Liver (tissue), 9 donors: Measurements from ENCODE around the gene CCDC61. TPM values are rescaled to one million over a fixed set of nuclear protein-coding genes. Genes with fewer than 3 reads are reported as not detected.
A peak's percentile ranks its signal among the peaks of the same experiment; 100 is the strongest.

Experiments used
- DNase-seq: peaks from one replicate; pipeline ENCODE4 v3.0.0-alpha.2; 2017; ENCODE audit warnings: low spot score
- H3K27ac ChIP-seq, 2 donors: one replicate each; pipeline ENCODE4 v1.7.0; 2013; ENCODE audit warnings: inconsistent platforms in 2 of 2, low read length in 2 of 2, control low read depth in 1 of 2, low read depth in 1 of 2, mild to moderate bottlenecking in 1 of 2
- H3K27me3 ChIP-seq, 4 donors: one replicate each; pipeline versions ENCODE4 v1.6.1 to v1.7.0; 2013; ENCODE audit warnings: low read length in 3 of 4, inconsistent platforms in 1 of 4, mild to moderate bottlenecking in 1 of 4, moderate library complexity in 1 of 4; ENCODE audit not compliant: control insufficient read depth in 4 of 4, insufficient read depth in 4 of 4
- H3K36me3 ChIP-seq, 4 donors: one replicate each; pipeline versions ENCODE4 v1.6.1 to v1.7.0; 2013; ENCODE audit warnings: low read length in 3 of 4, mild to moderate bottlenecking in 3 of 4, low read depth in 1 of 4, moderate library complexity in 1 of 4; ENCODE audit not compliant: control insufficient read depth in 4 of 4, insufficient read depth in 3 of 4
- H3K4me1 ChIP-seq, 4 donors: one replicate each; pipeline versions ENCODE4 v1.6.1 to v1.7.0; 2013; ENCODE audit warnings: low read length in 3 of 4, mild to moderate bottlenecking in 3 of 4, moderate library complexity in 1 of 4; ENCODE audit not compliant: control insufficient read depth in 4 of 4, insufficient read depth in 4 of 4
- H3K4me3 ChIP-seq, 3 donors: one replicate each; pipeline versions ENCODE4 v1.6.1 to v1.7.0; 2013; ENCODE audit warnings: low read length in 3 of 3, control low read depth in 1 of 3, low read depth in 1 of 3, mild to moderate bottlenecking in 1 of 3
- H3K9ac ChIP-seq, 2 donors: one replicate each; pipeline ENCODE4 v1.7.0; 2013; ENCODE audit warnings: low read length in 2 of 2, mild to moderate bottlenecking in 2 of 2, moderate library complexity in 2 of 2, control low read depth in 1 of 2, low read depth in 1 of 2
- H3K9me3 ChIP-seq, 4 donors: one replicate each; pipeline versions ENCODE4 v1.6.1 to v1.7.0; 2013; ENCODE audit warnings: low read length in 3 of 4; ENCODE audit not compliant: control insufficient read depth in 4 of 4
- ATF3 ChIP-seq: IDR thresholded peaks from 2 replicates; pipeline ENCODE4 v1.6.1; 2016; ENCODE audit warnings: antibody characterized with exemption
- CTCF ChIP-seq: fragments of 150-350 bp; IDR thresholded peaks from 2 replicates; pipeline ENCODE4 v1.5.1; 2017; ENCODE audit warnings: improper control_type of control experiment, low read depth, low read length; ENCODE audit not compliant: missing input control
- EGR1 ChIP-seq, 2 donors: IDR thresholded peaks; 2 replicates each; pipeline ENCODE4 v1.6.1; 2016 to 2018; ENCODE audit warnings: antibody characterized with exemption in 2 of 2, low read depth in 2 of 2
- FOXA1 ChIP-seq: IDR thresholded peaks from 2 replicates; pipeline ENCODE4 v1.6.1; 2016; ENCODE audit warnings: antibody characterized with exemption
- FOXA2 ChIP-seq: IDR thresholded peaks from 2 replicates; pipeline ENCODE4 v1.6.1; 2016; ENCODE audit warnings: antibody characterized with exemption
- GABPA ChIP-seq, 2 donors: IDR thresholded peaks in 1 of 2; conservative IDR thresholded peaks in 1 of 2; 2 replicates each; pipeline ENCODE4 v1.6.1; 2016; ENCODE audit warnings: antibody characterized with exemption in 2 of 2, mild to moderate bottlenecking in 1 of 2, moderate library complexity in 1 of 2
- HNF4G ChIP-seq: IDR thresholded peaks from 2 replicates; pipeline ENCODE4 v1.6.1; 2016; ENCODE audit warnings: antibody characterized with exemption
- JUND ChIP-seq, 2 donors: IDR thresholded peaks; 2 replicates each; pipeline ENCODE4 v1.6.1; 2016; ENCODE audit warnings: antibody characterized with exemption in 2 of 2
- MAX ChIP-seq: IDR thresholded peaks from 2 replicates; pipeline ENCODE4 v1.6.1; 2016; ENCODE audit warnings: antibody characterized with exemption
- NR2F2 ChIP-seq: IDR thresholded peaks from 2 replicates; pipeline ENCODE4 v1.6.1; 2016; ENCODE audit warnings: antibody characterized with exemption
- RAD21 ChIP-seq, 2 donors: IDR thresholded peaks; 2 replicates each; pipeline ENCODE4 v1.6.1; 2016; ENCODE audit warnings: antibody characterized with exemption in 2 of 2, mild to moderate bottlenecking in 2 of 2
- REST ChIP-seq: IDR thresholded peaks from 2 replicates; pipeline ENCODE4 v1.6.1; 2016; ENCODE audit warnings: antibody characterized with exemption, mild to moderate bottlenecking
- RXRA ChIP-seq, 2 donors: IDR thresholded peaks; 2 replicates each; pipeline ENCODE4 v1.6.1; 2017 to 2018; ENCODE audit warnings: antibody characterized with exemption in 2 of 2, mild to moderate bottlenecking in 1 of 2
- SP1 ChIP-seq: IDR thresholded peaks from 2 replicates; pipeline ENCODE4 v1.6.1; 2018; ENCODE audit warnings: antibody characterized with exemption, mild to moderate bottlenecking
- TAF1 ChIP-seq: conservative IDR thresholded peaks from 2 replicates; pipeline ENCODE4 v1.6.1; 2016; ENCODE audit warnings: antibody characterized with exemption, mild to moderate bottlenecking
- YY1 ChIP-seq: IDR thresholded peaks from 2 replicates; pipeline ENCODE4 v1.6.1; 2016; ENCODE audit warnings: antibody characterized with exemption, mild to moderate bottlenecking
- WGBS: extraction: QIAGEN DNeasy Blood & Tissue Kit; methylation state at CpG from one replicate; pipeline ENCODE4 v1.1.7; 2013; 5-methylcytosine and 5-hydroxymethylcytosine counted together
- polyA plus RNA-seq, 2 donors: library from polyadenylated mRNA; stranded (reverse) in 1 of 2; unstranded in 1 of 2; fragments of 200-250 nt in 1 of 2; fragments of >200 nt in 1 of 2; fragmentation: Nextera tagmentation in 1 of 2; extraction: Ambion mirVana in 1 of 2; gene quantifications; one replicate each; pipeline versions ENCODE4 v1.2.1 to v1.2.3, GENCODE V29; 2013 to 2015
- total RNA-seq, 2 donors: library from RNA; depleted of rRNA; stranded (reverse); fragments of >200 nt; gene quantifications; one replicate each; pipeline ENCODE4 v1.2.3, GENCODE V29; 2014
- donor health status: healthy.
- donor health status: healthy.
- donor health status: healthy.
- donor health status: healthy.
- donor health status: healthy.

CCDC61 gene
- total and polyA plus RNA-seq, 4 donors, result 1.7 to 6.3 (median 2.9) TPM

- Histone ChIP-seq H3K9ac (no peak overlapping the region), H3K27ac (peak overlapping the region in 1 of 2 donors; percentile 21), H3K4me3 (no peak overlapping the region), H3K4me1 (peaks cover 0 to 3% (median 0%) of the 10 kb centered on the region in 4 donors), H3K9me3 (no peaks in the 10 kb centered on the region), H3K36me3 (peaks cover 0 to 5% (median 0%) of the 10 kb centered on the region in 4 donors), H3K27me3 (no peaks in the 10 kb centered on the region)
- no peak for TF ChIP-seq NR2F2
- no peak for TF ChIP-seq REST
- TF ChIP-seq MAX, result no peak
- no peak for TF ChIP-seq RXRA (IDR thresholded peaks at IDR 0.05)
- TF ChIP-seq HNF4G, result no peak
- TF ChIP-seq FOXA1, result no peak
- TF ChIP-seq CTCF, result no peak
- TF ChIP-seq FOXA2, result no peak
- TF ChIP-seq TAF1, result no peak
- no peak for TF ChIP-seq YY1
- TF ChIP-seq JUND (IDR thresholded peaks at IDR 0.05), result no peak
- TF ChIP-seq SP1, result no peak
- TF ChIP-seq RAD21 (IDR thresholded peaks at IDR 0.05), result no peak
- TF ChIP-seq EGR1 (IDR thresholded peaks at IDR 0.05; ENCODE audit: low read depth in 2 of 2), result no peak
- TF ChIP-seq ATF3, result no peak
- 70% methylated on average over 11 of the region's 11 CpGs for WGBS
- no peak for DNase-seq
These were observed 26.3 kb downstream of the CCDC61 start for GRCh38 chr19:46021531-46022041.

GRCh38 chr19:46022061-46022430 lies 26.8 kb downstream of the CCDC61 start:
- Histone ChIP-seq H3K36me3 (peaks cover 0 to 5% (median 0%) of the 10 kb centered on the region in 4 donors), H3K4me3 (no peak overlapping the region), H3K4me1 (peaks cover 0 to under 1% (median 0%) of the 10 kb centered on the region in 4 donors), H3K27me3 (no peaks in the 10 kb centered on the region), H3K27ac (peak overlapping the region in 1 of 2 donors; percentile 21), H3K9me3 (no peaks in the 10 kb centered on the region), H3K9ac (no peak overlapping the region)
- 53% methylated on average over 12 of the region's 12 CpGs for WGBS
- no peak for TF ChIP-seq FOXA1
- TF ChIP-seq JUND (IDR thresholded peaks at IDR 0.05), result no peak
- no peak for TF ChIP-seq GABPA (IDR thresholded peaks at IDR 0.05 in 1 of 2, conservative IDR thresholded peaks at IDR 0.05 in 1 of 2)
- no peak for DNase-seq
